Effector memory CD4-positive, alpha-beta T cell (primary cell): ENCODE data around the gene ENPEP.
"Not testable (repeated sequence)": the region's sequence is repeated elsewhere in the genome, so short reads cannot be mapped to it uniquely, and the experiment has no call there.

Experiments used
- DNase-seq, 3 donors: peaks; one replicate each; pipeline ENCODE4 v3.0.0-alpha.2; 2020
- H3K27ac ChIP-seq: 2 replicates; pipeline ENCODE4 v1.7.0; 2013; ENCODE audit warnings: mild to moderate bottlenecking, low read length, moderate library complexity; ENCODE audit not compliant: insufficient read depth, poor library complexity, severe bottlenecking
- H3K27me3 ChIP-seq: replicated peaks from 2 replicates; pipeline ENCODE4 v1.7.0; 2013; ENCODE audit warnings: mild to moderate bottlenecking, low read length; ENCODE audit not compliant: insufficient read depth, control insufficient read depth, poor library complexity, severe bottlenecking
- H3K36me3 ChIP-seq: 2 replicates; pipeline ENCODE4 v1.7.0; 2013; ENCODE audit warnings: mild to moderate bottlenecking, low read length, moderate library complexity; ENCODE audit not compliant: control insufficient read depth, insufficient read depth
- H3K4me1 ChIP-seq: 2 replicates; pipeline ENCODE4 v1.7.0; 2013; ENCODE audit warnings: low read length, mild to moderate bottlenecking; ENCODE audit not compliant: control insufficient read depth, insufficient read depth, poor library complexity, severe bottlenecking
- H3K4me3 ChIP-seq: 2 replicates; pipeline ENCODE4 v1.7.0; 2013; ENCODE audit warnings: low read length, low read depth, mild to moderate bottlenecking; ENCODE audit not compliant: insufficient read depth, poor library complexity, severe bottlenecking
- H3K9me3 ChIP-seq: 2 replicates; pipeline ENCODE4 v1.7.0; 2013; ENCODE audit warnings: mild to moderate bottlenecking, low read length, moderate library complexity; ENCODE audit not compliant: control insufficient read depth

ENPEP gene

DNA sequence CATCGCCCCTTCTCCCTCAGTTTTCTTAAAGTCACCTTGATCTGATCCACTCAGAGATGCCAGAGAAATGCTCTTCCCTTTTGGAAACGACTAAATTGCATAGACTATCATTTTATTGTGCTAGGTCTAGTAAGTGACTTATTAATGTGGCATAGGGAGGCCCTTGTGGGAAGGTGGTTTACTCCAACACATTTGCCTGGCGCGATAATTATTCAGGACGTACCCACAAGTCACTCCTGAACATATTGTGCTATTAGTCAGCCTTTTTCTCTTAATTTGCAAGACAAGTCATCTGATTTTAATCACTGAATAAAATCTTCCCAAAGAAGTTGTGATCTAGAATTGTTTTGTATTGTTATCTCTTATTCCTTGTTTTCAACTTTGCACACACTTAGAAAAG is 7.6 kb downstream of the ENPEP start:
- no peaks in the 10 kb centered on the region for H3K27me3 ChIP-seq
- no peak for DNase-seq
- H3K27ac ChIP-seq: no peak overlapping the region
- no peaks in the 10 kb centered on the region for H3K4me1 ChIP-seq
- no peaks in the 10 kb centered on the region for H3K9me3 ChIP-seq
- H3K36me3 ChIP-seq: no peaks in the 10 kb centered on the region
- no peak overlapping the region for H3K4me3 ChIP-seq

DNA sequence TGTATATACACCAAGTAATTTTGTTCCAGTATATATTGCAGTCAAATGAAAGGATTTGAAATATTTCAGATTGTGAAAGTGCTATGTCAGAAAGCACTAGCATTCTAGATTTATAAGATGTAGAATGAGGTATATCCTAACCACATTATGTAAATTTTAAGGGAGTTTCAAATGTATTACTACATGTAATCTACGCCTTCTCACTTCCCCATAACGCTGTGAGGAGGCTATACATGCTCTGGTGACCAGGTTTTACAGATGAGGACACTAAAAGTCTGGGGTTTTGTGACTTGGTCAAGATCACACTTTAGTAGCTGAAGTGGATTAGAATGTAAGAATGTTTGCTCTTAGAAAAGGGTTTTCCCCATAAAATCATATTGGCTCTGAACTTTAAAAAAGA is 8.1 kb downstream of the ENPEP start:
- no peak for DNase-seq
- H3K36me3 ChIP-seq: no peaks in the 10 kb centered on the region
- no peaks in the 10 kb centered on the region for H3K9me3 ChIP-seq
- no peaks in the 10 kb centered on the region for H3K4me1 ChIP-seq
- H3K27me3 ChIP-seq: no peaks in the 10 kb centered on the region
- H3K4me3 ChIP-seq: no peak overlapping the region
- no peak overlapping the region for H3K27ac ChIP-seq

DNA sequence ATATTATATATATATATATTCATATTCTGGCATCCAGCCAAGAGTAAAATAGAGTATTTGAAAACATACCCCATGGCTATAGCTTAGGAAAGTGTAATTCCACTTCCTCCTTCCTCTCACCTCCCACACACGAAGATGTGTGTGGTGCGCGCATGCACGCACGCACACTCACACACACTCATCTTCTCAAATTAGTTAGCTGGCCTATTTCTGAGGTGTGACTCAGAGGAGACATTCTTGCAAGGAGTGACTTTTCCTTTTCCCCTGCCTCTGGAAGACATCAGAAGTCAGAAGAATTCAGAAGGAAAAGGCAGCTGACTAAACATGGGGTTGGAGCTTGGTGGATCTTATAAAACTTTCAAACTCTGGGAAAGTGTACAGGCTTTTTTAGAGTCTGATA is 8.8 kb downstream of the ENPEP start:
- Histone ChIP-seq H3K4me3 (no peak overlapping the region), H3K36me3 (no peaks in the 10 kb centered on the region), H3K9me3 (no peaks in the 10 kb centered on the region), H3K27me3 (no peaks in the 10 kb centered on the region), H3K27ac (no peak overlapping the region), H3K4me1 (no peaks in the 10 kb centered on the region)
- no peak for DNase-seq

DNA sequence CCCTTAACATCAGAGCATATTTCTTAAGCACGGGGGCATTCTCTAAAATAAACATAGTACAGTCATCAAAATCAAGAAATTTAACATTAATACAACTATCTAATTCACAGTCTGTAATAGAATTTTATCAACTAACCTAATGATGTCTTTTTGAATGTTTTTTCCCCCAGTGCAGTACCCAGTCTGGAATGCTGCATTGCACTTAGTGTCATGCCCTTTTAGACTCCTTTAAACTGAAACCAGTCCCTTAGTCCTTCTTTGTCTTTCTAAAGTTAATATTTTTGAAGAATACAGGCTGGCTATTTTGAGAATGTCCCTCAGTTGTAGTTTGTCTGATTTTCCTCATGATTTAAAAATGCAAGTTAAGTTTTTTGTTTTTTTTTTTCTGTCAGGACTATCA is 9.5 kb downstream of the ENPEP start:
- Histone ChIP-seq H3K4me3 (no peak overlapping the region), H3K27me3 (no peaks in the 10 kb centered on the region), H3K36me3 (no peaks in the 10 kb centered on the region), H3K9me3 (no peaks in the 10 kb centered on the region), H3K4me1 (no peaks in the 10 kb centered on the region), H3K27ac (no peak overlapping the region)
- DNase-seq: no peak

DNA sequence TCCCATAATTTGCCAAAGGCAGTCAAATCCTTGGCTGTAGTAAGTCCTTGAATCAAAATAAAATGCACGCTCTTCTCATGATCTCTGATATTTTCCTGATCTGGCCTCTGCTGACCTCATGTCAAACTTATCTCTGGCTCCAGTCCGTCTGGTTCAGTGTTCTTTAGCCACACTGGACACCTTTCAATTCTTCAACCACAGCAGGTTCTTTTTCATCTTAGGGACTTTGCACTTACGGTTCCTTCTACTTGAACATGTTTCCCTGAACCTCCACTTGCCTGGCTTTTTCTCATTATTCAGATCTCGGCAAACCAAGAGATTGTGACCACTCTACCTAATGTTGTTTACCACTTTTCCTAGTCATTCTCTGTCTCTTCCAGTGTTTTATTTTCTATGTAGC is 10.3 kb downstream of the ENPEP start:
- no peaks in the 10 kb centered on the region for H3K36me3 ChIP-seq
- no peak overlapping the region for H3K27ac ChIP-seq
- H3K4me1 ChIP-seq: no peaks in the 10 kb centered on the region
- DNase-seq: no peak
- no peaks in the 10 kb centered on the region for H3K9me3 ChIP-seq
- H3K27me3 ChIP-seq: no peaks in the 10 kb centered on the region
- H3K4me3 ChIP-seq: no peak overlapping the region

DNA sequence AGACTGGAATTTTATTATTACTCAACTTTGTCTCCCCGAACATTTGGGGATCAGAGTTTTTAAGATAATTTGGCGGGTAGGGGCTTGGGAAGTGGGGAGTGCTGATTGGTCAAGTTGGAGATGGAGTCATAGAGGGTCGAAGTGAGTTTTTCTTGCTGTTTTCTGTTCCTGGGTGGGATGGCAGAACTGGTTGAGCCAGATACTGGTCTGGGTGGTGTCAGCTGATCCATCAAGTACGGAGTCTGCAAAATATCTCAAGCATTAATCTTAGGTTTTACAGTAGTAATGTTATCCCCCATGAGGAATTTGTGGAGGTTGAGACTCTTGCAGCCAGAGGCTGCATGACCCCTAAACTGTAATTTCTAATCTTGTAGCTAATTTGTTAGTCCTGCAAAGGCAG is 10.9 kb downstream of the ENPEP start:
- not testable (repeated sequence) for H3K36me3 ChIP-seq, DNase-seq, H3K27ac ChIP-seq, H3K4me3 ChIP-seq, H3K27me3 ChIP-seq, H3K4me1 ChIP-seq, H3K9me3 ChIP-seq

DNA sequence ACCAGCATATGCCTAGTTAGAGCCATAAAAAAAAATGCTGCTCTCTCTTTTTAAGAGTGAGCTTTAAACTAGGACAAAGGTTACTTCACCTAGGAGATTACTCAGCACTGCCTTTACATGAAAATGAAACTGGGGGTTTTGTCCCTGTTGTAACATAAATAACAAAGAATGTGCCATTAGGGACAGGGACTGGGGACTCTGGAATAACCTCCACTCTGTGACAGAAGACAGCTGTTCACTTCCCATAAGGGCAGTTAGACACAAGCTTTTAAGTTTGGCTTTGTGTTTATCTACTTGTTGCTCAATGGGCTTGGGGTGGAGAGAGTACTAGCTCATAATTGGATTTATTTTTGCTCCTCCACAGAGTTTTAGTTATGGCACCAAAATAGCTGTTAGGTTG is 11.9 kb downstream of the ENPEP start:
- no peaks in the 10 kb centered on the region for H3K4me1 ChIP-seq
- H3K27ac ChIP-seq: no peak overlapping the region
- H3K36me3 ChIP-seq: no peaks in the 10 kb centered on the region
- no peak overlapping the region for H3K4me3 ChIP-seq
- H3K9me3 ChIP-seq: no peaks in the 10 kb centered on the region
- no peak for DNase-seq
- no peaks in the 10 kb centered on the region for H3K27me3 ChIP-seq

DNA sequence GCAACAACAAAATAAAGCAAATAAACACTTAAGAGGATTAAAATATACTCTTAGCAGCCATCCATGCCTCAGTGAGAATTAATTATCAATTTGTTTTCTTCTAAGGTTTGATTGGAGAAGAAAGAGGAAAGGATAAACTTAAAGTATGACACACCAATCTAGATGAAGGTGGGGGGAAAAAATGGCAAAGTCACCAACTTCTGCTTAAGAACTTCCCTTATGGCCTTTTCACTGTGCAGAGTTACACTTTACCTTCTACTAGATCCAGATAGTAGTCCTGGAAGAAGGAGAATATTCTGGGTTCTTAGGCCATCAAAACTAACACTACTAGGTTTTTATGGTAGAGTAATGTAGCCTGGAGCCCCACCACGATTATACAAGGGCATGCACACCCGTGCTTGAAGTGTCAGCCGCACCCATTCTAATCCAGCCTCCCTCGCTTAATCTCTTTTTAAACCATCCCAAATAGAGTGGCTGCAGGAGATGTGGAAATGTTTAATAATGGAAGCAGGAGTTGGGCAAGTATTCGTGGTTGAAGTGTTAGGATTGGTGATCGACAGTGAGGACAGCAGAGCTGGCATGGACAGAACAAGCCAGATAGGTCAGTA is 14.1 kb downstream of the ENPEP start:
- no peaks in the 10 kb centered on the region for H3K4me1 ChIP-seq
- no peak overlapping the region for H3K27ac ChIP-seq
- H3K36me3 ChIP-seq: no peaks in the 10 kb centered on the region
- H3K9me3 ChIP-seq: no peaks in the 10 kb centered on the region
- DNase-seq: no peak
- no peak overlapping the region for H3K4me3 ChIP-seq
- no peaks in the 10 kb centered on the region for H3K27me3 ChIP-seq

DNA sequence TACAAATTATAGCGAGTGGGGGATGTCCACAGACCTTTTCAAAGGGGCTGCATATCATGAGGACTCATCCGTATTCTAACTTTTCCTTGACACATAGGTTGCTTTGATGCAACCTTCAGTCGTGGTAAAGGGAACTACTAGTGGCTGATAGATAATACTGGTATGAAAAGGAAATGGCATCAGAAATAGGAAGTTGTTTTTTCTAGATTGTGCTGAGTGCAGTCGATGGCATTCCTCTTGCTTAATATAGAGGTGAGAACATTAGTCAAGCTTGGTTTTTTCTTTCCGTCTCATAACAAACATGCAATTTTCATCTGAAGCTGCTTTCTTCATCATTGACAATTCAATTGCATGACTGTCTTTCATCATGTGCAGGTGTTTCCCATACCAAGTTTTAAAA is 16.6 kb downstream of the ENPEP start:
- Histone ChIP-seq H3K9me3 (no peaks in the 10 kb centered on the region), H3K4me1 (no peaks in the 10 kb centered on the region), H3K27ac (no peak overlapping the region), H3K36me3 (no peaks in the 10 kb centered on the region), H3K27me3 (no peaks in the 10 kb centered on the region), H3K4me3 (no peak overlapping the region)
- no peak for DNase-seq

DNA sequence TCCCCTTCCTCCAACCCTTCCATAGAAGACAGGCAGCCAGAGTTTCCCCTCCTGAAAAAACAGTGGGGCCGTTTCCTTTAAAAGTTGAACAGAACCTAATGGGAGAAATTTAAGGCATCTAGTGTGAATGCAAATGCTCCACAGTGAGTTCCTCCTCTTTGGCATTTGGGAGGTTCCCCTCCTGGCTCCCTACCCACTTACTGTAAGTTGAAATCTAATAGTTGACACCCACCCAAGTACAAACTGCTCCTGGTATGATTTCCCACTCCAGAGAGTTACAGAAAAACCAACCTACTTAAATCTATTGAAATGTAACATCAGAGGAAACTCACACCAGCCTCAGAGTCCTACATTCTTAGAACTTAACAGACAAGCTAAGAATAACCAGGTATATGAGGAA is 17.6 kb downstream of the ENPEP start:
- Histone ChIP-seq H3K27me3 (no peaks in the 10 kb centered on the region), H3K4me3 (no peak overlapping the region), H3K36me3 (no peaks in the 10 kb centered on the region), H3K27ac (no peak overlapping the region), H3K4me1 (no peaks in the 10 kb centered on the region), H3K9me3 (no peaks in the 10 kb centered on the region)
- DNase-seq: no peak

DNA sequence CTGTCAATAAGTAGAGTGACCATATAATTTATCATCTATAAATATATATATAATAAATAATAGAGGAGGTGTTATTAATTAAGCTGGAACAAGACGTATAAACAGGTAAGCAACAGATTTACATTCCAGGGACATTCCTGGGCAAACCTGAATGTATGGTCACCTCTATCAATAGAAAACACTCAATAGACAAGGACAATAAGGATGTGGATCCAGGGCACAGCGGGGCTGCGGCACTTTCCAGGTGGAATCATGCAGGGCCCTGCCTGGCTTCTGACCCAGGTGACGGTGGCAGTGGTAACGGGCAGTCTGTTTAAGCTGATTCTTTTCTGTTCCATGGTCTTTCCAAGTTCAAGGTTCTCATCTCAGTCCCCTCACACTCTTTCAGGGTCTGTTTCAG is 22.5 kb downstream of the ENPEP start:
- H3K27me3 ChIP-seq: no peaks in the 10 kb centered on the region
- H3K4me3 ChIP-seq: no peak overlapping the region
- no peaks in the 10 kb centered on the region for H3K36me3 ChIP-seq
- no peak overlapping the region for H3K27ac ChIP-seq
- DNase-seq: no peak
- no peaks in the 10 kb centered on the region for H3K4me1 ChIP-seq
- no peaks in the 10 kb centered on the region for H3K9me3 ChIP-seq
